RWPE1 (cell line): ENCODE data around the gene RTEL1.

Source experiments
- CTCF ChIA-PET: fragments of 350-600 bp; sonication (Branson Sonifier 250); formaldehyde crosslinking; extraction: SDS; loops from one replicate; lab custom pipeline; 2021; lab: Yijun Ruan, JAX
- POLR2A ChIA-PET: fragments of 400-600 bp; formaldehyde crosslinking; extraction: SDS; loops from one replicate; lab custom pipeline; 2020; ENCODE audit warnings: antibody characterized with exemption; ENCODE audit not compliant: low non-redundant PET; lab: Yijun Ruan, JAX
- DNase-seq: peaks from one replicate; pipeline ENCODE4 v3.0.0; 2012; ENCODE audit warnings: low spot score
- H3K27ac ChIP-seq: fragments of 450-650 bp; 2 replicates; pipeline ENCODE4 v1.5.1; 2017
- CTCF ChIP-seq: fragments of 450-650 bp; conservative IDR thresholded peaks from 2 replicates; pipeline ENCODE4 v1.5.1; 2017; ENCODE audit warnings: low read depth, mild to moderate bottlenecking

RTEL1 gene

DNA sequence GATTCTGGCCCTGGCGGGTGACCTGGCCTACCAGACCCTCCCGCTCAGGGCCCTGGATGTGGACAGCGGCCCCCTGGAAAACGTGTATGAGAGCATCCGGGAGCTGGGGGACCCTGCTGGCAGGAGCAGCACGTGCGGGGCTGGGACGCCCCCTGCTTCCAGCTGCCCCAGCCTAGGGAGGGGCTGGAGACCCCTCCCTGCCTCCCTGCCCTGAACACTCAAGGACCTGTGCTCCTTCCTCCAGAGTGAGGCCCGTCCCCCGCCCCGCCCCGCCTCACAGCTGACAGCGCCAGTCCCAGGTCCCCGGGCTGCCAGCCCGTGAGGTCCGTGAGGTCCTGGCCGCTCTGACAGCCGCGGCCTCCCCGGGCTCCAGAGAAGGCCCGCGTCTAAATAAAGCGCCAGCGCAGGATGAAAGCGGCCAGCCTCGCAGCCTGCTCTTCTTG is 80.6 kb downstream of the RTEL1 start:
- TF ChIP-seq CTCF: no peak
- peak overlapping the region; percentile 99 for H3K27ac ChIP-seq
- POLR2A ChIA-PET: interaction anchor here (0.6 kb wide), 1 partner anchor 11 kb away, joined by 10 read pairs; no protein-coding TSS in a partner anchor
- CTCF ChIA-PET: interaction anchor here (0.9 to 2.0 kb wide), 2 partner anchors 32 to 48 kb away, joined by 4 to 8 read pairs; partner anchors contain the start of genes ARFRP1 and ZGPAT
- DNase-seq: no peak

GRCh38 chr20:63739130-63740069 is 81.3 kb downstream of the RTEL1 start, which contains the start of gene SLC2A4RG:
SLC2A4RG (plus strand) TSS chr20:63739776; CDS start chr20:63739913, 137 bp downstream.
- CTCF ChIA-PET: interaction anchor here (2.0 kb wide), 1 partner anchor 32 kb away, joined by 8 read pairs; the partner anchor contains the start of genes ARFRP1 and ZGPAT
- H3K27ac ChIP-seq: peak within 1 kb of the TSS; percentile 99
- TF ChIP-seq CTCF: no peak
- POLR2A ChIA-PET: interaction anchor here (0.6 kb wide), 1 partner anchor 11 kb away, joined by 10 read pairs; no protein-coding TSS in a partner anchor
- DNase-seq: peak; percentile 98

- TF ChIP-seq CTCF: no peak
- peak overlapping the region; percentile 99 for H3K27ac ChIP-seq
- CTCF ChIA-PET: interaction anchor here (0.6 to 1.3 kb wide), 2 partner anchors 33 to 124 kb away, joined by 4 to 5 read pairs; partner anchors contain the start of gene ARFRP1
- POLR2A ChIA-PET: interaction anchor here (1.2 kb wide), 1 partner anchor 32 kb away, joined by 6 read pairs; the partner anchor contains the start of genes ARFRP1 and ZGPAT
- peak; percentile 68 for DNase-seq
Observed at GRCh38 chr20:63740070-63740626, 82.0 kb downstream of the RTEL1 start.

DNA sequence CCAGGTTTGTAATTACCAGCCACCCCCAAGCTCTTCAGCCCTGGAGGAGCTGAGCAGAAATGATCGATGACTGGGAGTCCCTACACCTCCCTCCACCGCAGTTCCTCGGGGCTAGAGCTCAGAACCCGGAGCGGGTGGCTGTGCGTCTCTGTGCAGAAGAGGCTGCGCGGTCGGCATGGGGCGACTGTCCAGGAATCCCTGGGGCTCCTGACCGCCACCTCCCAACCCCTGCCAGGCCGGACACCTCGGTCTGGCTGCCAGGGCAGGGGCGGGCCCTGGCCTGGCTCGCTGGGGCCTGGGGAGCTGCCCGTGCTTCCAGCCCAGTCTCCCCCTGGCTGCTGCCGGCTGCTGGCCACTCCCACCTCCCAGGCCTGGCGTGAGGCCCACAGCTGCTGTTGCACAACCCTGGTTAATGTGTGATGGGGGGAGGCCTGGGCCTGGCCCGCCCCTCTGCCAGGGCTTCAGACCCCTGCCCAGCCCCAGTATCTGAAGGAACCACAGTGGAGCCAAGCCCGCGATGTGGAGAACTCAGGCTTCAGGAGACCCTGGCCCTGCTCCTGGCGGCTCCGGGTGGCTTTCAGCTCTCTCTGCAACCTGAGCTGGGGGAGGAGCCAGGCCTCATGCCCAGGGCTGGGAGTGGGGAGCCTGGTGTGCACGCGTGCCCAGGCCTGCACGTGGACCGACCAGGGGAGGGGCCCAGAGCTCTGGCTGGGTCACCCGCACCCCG is 82.7 kb downstream of the RTEL1 start:
- TF ChIP-seq CTCF: no peak
- POLR2A ChIA-PET: interaction anchor here (0.5 to 1.2 kb wide), 4 partner anchors 26 to 195 kb away, joined by 3 to 6 read pairs (median 4); partner anchors contain the start of genes ARFRP1 and ZGPAT
- H3K27ac ChIP-seq: peak overlapping the region; percentile 99
- DNase-seq: peak; percentile 97
- CTCF ChIA-PET: interaction anchor here (0.6 to 1.3 kb wide), 4 partner anchors 33 to 298 kb away, joined by 3 to 5 read pairs (median 4); partner anchors contain the start of gene ARFRP1

GRCh38 chr20:63741354-63741675 is 83.2 kb downstream of the RTEL1 start:
- CTCF ChIA-PET: interaction anchor here (1.0 to 1.3 kb wide), 3 partner anchors 34 to 297 kb away, joined by 3 to 4 read pairs (median 3); partner anchors contain the start of gene ARFRP1
- DNase-seq: no peak
- POLR2A ChIA-PET: interaction anchor here (0.5 to 0.9 kb wide), 3 partner anchors 25 to 195 kb away, joined by 3 to 4 read pairs (median 3); no protein-coding TSS in a partner anchor
- H3K27ac ChIP-seq: peak overlapping the region; percentile 99
- TF ChIP-seq CTCF: no peak
